NK-92 (cell line): Measurements from ENCODE around the gene SLC35F1.
"Not testable (repeated sequence)": the region's sequence is repeated elsewhere in the genome, so short reads cannot be mapped to it uniquely, and the experiment has no call there.

ENCODE experiments used
- DNase-seq: peaks from one replicate; lab custom pipeline; 2025; ENCODE audit not compliant: unreplicated experiment; lab: John Stamatoyannopoulos, UW

Gene SLC35F1

DNA sequence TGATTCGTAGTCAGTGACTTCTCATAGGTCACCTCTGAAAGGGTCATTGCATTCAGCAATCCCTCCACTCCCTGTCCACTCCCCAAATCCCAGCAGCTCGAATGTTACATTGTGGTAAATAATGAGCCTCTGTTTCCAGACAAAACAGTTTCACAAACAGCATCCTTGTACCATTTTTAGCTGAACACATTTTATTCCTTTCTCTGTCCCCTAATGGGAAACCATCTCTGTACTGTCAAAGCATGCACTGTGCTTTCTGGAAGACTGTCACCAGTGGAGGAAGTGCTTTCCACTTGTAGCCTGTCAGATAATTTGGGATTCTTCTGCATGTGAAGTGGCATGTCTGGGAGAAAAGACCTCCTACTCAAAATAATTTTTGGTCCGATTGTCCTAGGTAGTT lies 82.0 kb downstream of the SLC35F1 start:
- DNase-seq: no peak

- no peak for DNase-seq
These were observed 83.1 kb downstream of the SLC35F1 start for GRCh38 chr6:117990151-117990550.

- no peak for DNase-seq
These were observed 85.8 kb downstream of the SLC35F1 start for GRCh38 chr6:117992856-117993255.

DNA sequence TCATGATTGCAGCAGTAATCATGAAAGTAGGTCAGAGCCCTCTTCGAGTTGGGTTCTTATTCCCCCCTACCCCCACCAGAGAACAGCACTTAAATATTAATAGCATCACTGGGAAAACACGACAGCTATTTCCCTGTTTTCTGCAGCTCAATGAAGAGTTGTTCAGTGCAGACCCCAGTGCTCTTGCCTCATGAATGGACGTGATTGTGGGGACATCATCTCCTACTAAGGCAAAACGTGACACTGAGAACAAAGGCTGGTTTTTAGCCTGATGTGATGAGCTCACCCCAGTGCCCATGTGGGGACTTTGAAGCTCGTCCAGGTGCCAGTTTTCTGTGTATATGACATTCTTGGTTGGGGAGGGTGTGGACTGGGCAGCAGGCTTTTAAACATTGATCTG lies 105.9 kb downstream of the SLC35F1 start:
- DNase-seq: no peak

- no peak for DNase-seq
These were observed 109.5 kb downstream of the SLC35F1 start for GRCh38 chr6:118016532-118016931.

DNA sequence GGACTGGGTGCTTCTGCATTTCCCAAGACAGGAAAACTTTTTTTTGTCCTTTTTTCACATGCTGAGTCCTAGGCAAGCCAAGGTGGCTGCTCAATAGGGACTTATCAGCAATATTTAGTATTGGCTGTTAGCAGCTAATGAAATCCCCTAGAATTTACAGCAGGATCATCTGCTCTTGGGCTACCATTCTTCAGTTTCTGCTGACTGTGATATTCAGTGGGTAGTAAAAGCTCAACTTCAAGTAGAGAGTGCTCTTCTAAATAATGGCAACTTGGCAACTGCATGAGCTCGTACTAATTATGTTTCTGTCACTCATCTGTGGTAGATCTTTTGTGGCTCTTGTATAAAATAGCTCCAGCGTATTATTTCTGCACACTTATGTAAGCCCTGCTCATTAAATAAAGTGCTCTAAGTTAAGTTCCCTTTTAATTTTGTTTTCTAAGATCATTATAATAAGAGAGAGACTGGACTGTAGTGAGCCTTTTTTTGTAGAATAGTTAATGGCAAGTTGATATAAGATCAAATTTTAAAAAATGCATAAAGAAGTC lies 110.3 kb downstream of the SLC35F1 start:
- DNase-seq: no peak

- DNase-seq: no peak
These were observed 116.7 kb downstream of the SLC35F1 start for GRCh38 chr6:118023771-118024170.

DNA sequence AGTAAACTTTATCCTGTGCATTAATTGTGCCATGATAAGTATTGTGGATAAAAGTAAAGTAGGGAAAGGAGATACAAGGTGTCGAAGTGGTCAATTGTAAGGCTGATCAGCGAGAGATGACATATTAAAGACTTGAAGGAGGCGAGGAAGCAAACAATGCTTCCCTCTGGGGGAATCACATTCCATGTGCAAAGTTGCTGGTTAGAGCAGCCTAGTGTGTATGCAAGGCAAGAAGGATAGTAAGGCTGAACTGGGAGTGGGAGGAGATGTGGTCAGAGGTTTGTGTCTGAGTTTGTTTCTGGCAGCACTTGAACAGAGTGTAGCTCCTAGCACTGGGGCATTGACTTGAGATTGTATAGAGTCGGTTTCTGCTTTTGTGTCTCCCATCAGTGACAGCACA lies 122.9 kb downstream of the SLC35F1 start:
- no peak for DNase-seq

DNA sequence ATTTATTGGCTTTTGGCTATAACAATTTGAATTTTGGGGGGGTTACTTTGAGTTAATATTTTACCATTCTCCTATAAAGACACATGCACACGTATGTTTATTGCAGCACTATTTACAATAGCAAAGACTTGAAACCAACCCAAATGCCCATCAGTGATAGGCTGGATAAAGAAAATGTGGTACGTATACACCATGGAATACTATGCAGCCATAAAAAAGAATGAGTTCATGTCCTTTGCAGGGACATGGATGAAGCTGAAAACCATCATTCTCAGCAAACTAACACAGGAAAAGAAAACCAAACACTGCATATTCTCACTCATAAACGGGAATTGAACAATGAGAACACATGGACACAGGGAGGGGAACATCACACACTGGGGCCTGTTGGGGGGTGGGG lies 130.4 kb downstream of the SLC35F1 start:
- not testable (repeated sequence) for DNase-seq

DNA sequence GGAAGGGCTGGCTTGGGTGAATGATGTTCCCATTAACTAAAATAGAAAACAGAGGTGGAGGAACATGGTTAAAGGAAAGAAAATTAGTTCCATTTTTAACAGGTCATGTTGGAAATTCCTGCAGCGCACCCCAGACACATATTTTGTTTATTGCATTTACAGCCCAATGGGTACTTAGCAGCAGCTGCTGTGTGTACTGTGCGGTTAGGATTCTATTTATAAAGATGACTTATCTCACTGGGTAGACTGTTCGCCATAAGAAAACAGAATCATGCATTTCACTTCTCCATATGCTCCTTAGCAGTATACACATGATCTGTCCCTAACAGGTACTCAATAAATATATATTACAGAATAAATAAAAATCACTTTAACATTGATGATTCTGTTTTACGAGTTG lies 135.8 kb downstream of the SLC35F1 start:
- DNase-seq: no peak

DNA sequence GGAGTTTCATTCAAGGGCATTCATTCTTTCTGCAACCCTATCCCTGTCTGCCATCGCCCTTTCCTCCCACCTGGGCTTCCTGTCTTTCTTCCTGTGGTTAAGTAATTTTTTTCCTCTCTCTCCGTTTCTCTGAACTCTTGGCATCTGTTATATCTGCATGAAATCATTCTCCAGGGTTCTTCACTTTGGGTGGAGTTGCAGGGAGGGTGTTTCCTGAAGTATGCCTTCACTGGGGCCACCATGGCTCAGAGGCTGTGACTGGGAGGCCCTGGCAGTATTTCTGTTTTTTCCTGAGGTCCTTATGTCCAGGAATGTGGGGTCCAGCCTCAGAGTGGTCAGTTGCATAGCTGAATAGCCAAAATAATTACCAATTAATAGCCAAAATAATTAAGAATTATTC lies 137.2 kb downstream of the SLC35F1 start:
- DNase-seq: no peak

DNA sequence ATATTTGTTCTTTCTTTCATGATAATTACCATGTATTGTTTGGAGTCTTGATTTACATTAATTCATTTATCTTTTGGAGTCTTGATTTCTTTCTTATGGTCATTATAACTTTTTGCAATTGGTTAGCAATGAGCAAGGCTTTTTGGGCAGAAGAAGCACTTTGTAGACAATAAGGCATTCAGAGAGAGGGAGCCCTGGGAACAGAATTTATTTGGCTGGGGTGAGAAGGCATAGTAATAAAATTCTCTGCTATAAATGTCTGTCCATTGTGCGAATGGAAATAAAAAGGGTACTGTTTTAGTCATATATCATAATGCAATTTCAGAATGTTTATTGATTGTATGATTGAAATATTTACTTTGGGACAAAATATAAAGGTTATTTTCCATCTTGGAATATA lies 147.0 kb downstream of the SLC35F1 start:
- DNase-seq: no peak

DNA sequence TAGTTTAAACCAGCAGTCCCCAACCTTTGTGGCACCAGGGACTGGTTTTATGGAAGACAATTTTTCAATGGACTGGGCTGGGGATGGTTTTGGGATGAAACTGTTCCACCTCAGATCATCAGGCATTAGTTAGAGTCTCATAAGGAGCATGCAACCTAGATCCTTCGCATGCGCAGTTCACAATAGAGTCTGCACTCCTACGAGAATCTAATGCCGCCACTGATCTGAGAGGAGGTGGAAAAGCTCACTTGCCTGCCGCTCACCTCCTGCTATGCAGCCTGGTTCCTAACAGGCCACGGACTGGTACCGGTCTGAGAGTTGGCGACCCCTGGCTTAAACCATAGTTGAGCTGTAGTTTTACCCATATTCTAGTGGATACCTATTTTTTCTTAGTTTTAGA lies 154.6 kb downstream of the SLC35F1 start:
- no peak for DNase-seq

DNA sequence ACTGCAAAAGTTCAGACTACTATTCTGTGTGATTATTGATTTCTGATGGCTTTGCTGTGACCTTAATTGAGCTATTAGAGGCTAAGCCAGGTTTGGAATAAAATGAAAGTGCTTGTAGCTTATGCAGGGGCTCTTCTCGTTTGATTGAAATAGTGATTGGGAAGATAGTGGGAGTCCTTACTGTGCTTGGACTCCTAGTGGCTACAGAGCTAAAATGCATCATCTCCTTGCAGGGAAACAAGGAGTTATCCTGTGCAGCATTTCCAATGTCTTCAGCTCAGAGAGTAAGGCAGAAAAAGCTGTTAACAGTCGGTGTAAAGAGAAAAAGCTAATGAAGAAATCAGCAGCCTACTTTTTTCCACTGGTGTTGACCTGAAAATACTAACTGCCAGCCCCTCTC lies 173.5 kb downstream of the SLC35F1 start:
- no peak for DNase-seq

DNA sequence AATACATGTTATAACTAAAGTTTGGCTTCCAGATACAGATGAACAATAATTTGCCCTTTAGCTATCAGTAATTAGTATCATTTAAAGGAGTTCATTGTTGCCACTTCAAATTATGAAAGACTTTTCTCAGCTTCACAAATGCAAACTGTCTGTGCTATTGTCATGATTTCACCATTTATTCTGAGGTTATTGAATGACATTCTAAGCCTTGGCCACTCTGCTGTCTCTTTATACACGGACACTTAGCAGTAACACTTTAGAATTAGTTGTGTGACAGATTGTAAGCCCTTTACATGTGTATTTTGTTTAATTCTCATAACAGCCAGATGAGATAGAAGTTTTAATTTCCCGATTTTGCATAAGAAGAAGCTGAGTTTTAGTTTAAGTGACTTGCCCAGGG lies 176.6 kb downstream of the SLC35F1 start:
- no peak for DNase-seq

DNA sequence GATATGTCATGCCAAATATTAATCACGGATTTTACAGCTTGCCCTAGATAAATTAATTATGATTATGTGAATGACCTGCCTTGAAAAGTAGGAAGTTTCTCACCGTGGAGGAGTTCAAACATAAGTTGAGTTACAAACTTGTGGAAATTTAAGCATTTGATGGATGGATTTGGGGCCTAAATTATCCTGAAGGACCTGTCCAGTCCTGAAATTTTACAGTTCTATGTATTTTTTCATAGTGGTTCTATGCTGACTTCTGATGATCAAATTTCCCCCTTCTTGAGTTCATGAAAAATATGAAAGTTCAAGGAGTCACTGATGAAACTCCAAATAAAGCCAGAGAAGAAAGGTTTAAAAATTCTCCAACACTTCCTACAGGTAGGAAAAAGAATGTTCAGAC lies 178.6 kb downstream of the SLC35F1 start:
- no peak for DNase-seq

- DNase-seq: no peak
These were observed 179.1 kb downstream of the SLC35F1 start for GRCh38 chr6:118086159-118086558.

DNA sequence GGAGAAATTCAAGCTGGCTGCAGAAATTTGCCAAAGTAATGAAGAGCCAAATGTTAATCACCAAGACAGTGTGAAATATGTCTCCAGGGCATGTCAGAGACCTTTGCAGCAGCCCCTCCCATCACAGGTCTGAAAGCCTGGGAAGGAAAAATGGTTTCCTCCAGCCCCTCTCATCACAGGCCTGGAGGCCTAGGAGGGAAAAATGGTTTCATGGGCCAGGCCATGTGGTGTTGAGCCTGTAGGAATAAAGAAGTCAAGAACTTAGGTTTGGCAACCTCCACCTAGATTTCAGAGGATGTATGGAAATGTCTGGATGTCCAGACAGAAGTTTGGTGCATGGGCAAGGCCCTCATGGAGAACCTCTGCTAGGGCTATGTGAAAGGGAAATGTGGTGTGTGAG lies 185.0 kb downstream of the SLC35F1 start:
- no peak for DNase-seq

DNA sequence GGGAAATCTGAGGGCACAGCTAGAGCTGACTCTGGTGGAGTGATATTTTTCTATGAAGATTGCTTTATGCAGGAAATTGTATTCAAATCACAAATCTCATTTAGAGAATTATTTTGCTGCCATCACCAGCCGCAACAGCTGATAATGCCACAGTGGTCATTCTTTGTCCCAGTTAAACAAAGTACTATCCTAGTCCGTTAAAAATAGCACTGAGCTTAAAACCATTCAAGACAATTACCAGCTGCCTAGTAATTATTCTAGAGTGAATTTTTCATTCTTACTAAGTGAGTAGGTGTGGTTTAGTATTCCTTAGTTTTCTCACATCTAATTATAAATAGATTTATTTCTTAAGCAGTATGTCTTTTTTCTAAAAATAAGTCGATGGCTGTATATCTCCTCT lies 190.5 kb downstream of the SLC35F1 start:
- DNase-seq: no peak

- DNase-seq: no peak
These were observed 193.7 kb downstream of the SLC35F1 start for GRCh38 chr6:118100717-118101116.

DNA sequence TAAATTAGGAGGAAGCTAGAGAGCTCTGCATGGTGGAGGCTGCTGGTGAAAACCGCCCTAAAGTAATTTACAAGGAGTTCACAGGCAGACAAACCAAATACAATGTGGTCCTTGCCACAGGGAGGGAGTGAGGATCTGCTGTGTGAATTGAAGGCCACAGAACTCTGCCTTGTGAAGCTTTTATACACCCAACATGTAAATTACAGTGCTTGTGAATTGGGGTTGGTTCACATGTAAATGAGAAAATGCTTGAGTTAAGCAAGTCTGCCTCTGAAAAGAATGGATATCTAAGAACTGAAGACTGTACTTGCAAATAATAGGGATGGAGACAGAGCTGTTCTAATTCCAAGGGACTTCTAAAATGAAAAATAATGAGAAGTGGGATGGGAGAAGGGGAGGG lies 194.2 kb downstream of the SLC35F1 start:
- DNase-seq: no peak

GRCh38 chr6:118101831-118102345 lies 194.8 kb downstream of the SLC35F1 start:
- DNase-seq: no peak

- no peak for DNase-seq
These were observed 195.3 kb downstream of the SLC35F1 start for GRCh38 chr6:118102401-118102800.
